ENCODE results near the gene SERPINE3.

Gene SERPINE3

GRCh38 chr13:51311231-51311630, 28.3 kb upstream of the SERPINE3 start:
- no peak for TF ChIP-seq POLR2AphosphoS5 (IDR thresholded peaks at IDR 0.05; ENCODE audit: low read depth, low read length)
- TF ChIP-seq FOXP2 (optimal IDR thresholded peaks at IDR 0.05; ENCODE audit: borderline replicate concordance, extremely low read depth, extremely low read length, insufficient read depth), result no peak
- TF ChIP-seq, protein P1, sequence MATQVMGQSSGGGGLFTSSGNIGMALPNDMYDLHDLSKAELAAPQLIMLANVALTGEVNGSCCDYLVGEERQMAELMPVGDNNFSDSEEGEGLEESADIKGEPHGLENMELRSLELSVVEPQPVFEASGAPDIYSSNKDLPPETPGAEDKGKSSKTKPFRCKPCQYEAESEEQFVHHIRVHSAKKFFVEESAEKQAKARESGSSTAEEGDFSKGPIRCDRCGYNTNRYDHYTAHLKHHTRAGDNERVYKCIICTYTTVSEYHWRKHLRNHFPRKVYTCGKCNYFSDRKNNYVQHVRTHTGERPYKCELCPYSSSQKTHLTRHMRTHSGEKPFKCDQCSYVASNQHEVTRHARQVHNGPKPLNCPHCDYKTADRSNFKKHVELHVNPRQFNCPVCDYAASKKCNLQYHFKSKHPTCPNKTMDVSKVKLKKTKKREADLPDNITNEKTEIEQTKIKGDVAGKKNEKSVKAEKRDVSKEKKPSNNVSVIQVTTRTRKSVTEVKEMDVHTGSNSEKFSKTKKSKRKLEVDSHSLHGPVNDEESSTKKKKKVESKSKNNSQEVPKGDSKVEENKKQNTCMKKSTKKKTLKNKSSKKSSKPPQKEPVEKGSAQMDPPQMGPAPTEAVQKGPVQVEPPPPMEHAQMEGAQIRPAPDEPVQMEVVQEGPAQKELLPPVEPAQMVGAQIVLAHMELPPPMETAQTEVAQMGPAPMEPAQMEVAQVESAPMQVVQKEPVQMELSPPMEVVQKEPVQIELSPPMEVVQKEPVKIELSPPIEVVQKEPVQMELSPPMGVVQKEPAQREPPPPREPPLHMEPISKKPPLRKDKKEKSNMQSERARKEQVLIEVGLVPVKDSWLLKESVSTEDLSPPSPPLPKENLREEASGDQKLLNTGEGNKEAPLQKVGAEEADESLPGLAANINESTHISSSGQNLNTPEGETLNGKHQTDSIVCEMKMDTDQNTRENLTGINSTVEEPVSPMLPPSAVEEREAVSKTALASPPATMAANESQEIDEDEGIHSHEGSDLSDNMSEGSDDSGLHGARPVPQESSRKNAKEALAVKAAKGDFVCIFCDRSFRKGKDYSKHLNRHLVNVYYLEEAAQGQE (IDR thresholded peaks at IDR 0.05; ENCODE audit: insufficient read depth in 1 of 2, low read depth in 2 of 2, low read length in 2 of 2), result no peak
- TF ChIP-seq SIN3A (IDR thresholded peaks at IDR 0.05; ENCODE audit: borderline replicate concordance, insufficient read depth, low read length), result no peak
- TF ChIP-seq TAF1 (IDR thresholded peaks at IDR 0.05; ENCODE audit: borderline replicate concordance, insufficient read depth, low read length), result no peak

GRCh38 chr13:51311957-51312520, 27.5 kb upstream of the SERPINE3 start:
- TF ChIP-seq TAF1 (IDR thresholded peaks at IDR 0.05; ENCODE audit: borderline replicate concordance, insufficient read depth, low read length) (no peak), FOXP2 (optimal IDR thresholded peaks at IDR 0.05; ENCODE audit: borderline replicate concordance, extremely low read depth, extremely low read length, insufficient read depth) (no peak), SIN3A (IDR thresholded peaks at IDR 0.05; ENCODE audit: borderline replicate concordance, insufficient read depth, low read length) (no peak), POLR2AphosphoS5 (IDR thresholded peaks at IDR 0.05; ENCODE audit: low read depth, low read length) (no peak)
- TF ChIP-seq, protein P1 (IDR thresholded peaks at IDR 0.05; ENCODE audit: insufficient read depth in 1 of 2, low read depth in 2 of 2, low read length in 2 of 2), result no peak

DNA sequence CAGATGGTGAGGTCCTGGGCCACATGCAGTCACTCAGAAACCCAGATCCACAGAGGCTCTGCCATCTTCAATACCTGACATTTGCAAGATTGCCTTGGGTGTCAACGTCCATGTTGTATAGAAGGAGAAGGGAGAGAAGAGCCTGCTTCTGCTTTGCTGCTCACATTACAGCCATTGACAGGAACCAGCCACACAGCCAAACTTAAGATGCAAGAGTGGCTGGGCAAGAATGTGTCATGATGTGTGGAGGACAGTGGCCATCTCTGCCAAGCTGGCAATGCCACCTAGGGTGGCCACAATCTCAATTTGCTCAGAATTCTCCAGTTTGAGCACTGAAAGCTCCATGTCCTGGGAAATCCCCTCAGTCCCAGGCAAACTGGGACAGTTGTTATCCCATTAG, 25.9 kb upstream of the SERPINE3 start:
- TF ChIP-seq POLR2AphosphoS5 (IDR thresholded peaks at IDR 0.05; ENCODE audit: low read depth, low read length) (no peak), FOXP2 (optimal IDR thresholded peaks at IDR 0.05; ENCODE audit: borderline replicate concordance, extremely low read depth, extremely low read length, insufficient read depth) (no peak), SIN3A (IDR thresholded peaks at IDR 0.05; ENCODE audit: borderline replicate concordance, insufficient read depth, low read length) (no peak), TAF1 (IDR thresholded peaks at IDR 0.05; ENCODE audit: borderline replicate concordance, insufficient read depth, low read length) (no peak)
- TF ChIP-seq, protein P1 (IDR thresholded peaks at IDR 0.05; ENCODE audit: insufficient read depth in 1 of 2, low read depth in 2 of 2, low read length in 2 of 2), result no peak

GRCh38 chr13:51317262-51317661, 22.2 kb upstream of the SERPINE3 start:
- TF ChIP-seq FOXP2 (optimal IDR thresholded peaks at IDR 0.05; ENCODE audit: borderline replicate concordance, extremely low read depth, extremely low read length, insufficient read depth) (no peak), POLR2AphosphoS5 (IDR thresholded peaks at IDR 0.05; ENCODE audit: low read depth, low read length) (no peak), SIN3A (IDR thresholded peaks at IDR 0.05; ENCODE audit: borderline replicate concordance, insufficient read depth, low read length) (no peak), TAF1 (IDR thresholded peaks at IDR 0.05; ENCODE audit: borderline replicate concordance, insufficient read depth, low read length) (no peak)
- TF ChIP-seq, protein P1 (IDR thresholded peaks at IDR 0.05; ENCODE audit: insufficient read depth in 1 of 2, low read depth in 2 of 2, low read length in 2 of 2), result no peak
